GM18507 (cell line): ENCODE results near the gene UHRF1.
A peak's percentile ranks its signal among the peaks of the same experiment; 100 is the strongest.
"Not testable (repeated sequence)": the region's sequence is repeated elsewhere in the genome, so short reads cannot be mapped to it uniquely, and the experiment has no call there.

Experiments
- DNase-seq: peaks from one replicate; pipeline ENCODE4 v3.0.0; 2011; ENCODE audit warnings: low read depth; ENCODE audit not compliant: insufficient read length; ENCODE audit errors: extremely low spot score
- FAIRE-seq: peaks from 2 replicates; lab custom pipeline; 2011; peaks lifted over from hg19 to GRCh38; lab: Jason Lieb, UNC

The UHRF1 gene

DNA sequence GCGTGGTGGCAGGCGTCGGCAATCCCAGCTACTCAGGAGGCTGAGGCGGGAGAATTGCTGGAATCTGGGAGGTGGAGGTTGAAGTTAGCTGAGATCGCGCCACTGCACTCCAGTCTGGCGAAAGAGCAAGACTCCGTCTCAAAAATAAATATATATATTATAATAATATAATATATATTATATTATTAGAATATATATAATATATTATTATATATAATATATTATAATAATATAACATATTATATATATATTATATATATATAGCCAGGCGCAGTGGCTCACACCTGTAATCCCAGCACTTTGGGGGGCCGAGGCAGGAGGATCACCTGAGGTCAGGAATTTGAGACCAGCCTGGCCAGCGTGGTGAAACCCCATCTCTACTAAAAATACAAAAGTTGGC is 16.3 kb upstream of the UHRF1 start:
- FAIRE-seq, DNase-seq: not testable (repeated sequence)

DNA sequence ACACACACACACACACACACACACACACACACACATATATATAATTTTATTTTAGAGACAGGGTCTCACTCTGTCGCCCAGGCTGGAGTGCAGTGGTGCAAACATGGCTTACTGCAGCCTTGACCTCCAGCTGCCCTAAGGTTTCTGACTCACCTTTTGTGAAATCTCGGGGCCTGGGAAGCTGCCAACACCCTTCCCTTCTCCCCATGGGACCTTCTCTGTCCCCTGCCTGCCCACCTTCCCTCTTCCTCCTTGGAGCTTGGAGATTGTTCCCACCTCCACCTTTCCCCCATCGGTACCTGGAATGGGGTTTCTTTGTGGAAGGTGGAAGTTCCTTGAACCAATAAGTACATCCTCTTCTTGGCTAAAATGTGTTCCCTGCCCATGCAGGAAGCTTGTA is 12.9 kb upstream of the UHRF1 start:
- FAIRE-seq, result no peak
- DNase-seq, result no peak

DNA sequence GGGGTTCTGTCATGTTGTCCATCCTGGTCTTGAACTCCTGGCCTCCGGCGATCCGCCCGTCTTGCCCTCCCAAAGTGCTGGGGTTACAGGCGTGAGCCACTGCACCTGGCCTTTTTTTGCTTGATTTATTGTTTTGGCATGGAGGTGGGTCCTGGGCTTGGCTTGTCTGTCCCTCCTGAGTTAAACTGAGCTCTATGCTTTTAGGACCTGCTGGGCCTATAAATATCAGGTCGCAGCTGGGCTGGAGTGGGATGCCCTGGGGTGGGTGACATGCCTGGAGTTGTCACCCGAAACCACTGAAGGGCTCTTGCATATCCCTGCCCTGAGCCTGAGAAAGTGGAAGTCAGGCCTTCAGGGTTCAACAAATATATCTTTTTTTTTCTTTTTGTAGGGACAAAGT is 12.2 kb upstream of the UHRF1 start:
- DNase-seq (no peak), FAIRE-seq (no peak)

DNA sequence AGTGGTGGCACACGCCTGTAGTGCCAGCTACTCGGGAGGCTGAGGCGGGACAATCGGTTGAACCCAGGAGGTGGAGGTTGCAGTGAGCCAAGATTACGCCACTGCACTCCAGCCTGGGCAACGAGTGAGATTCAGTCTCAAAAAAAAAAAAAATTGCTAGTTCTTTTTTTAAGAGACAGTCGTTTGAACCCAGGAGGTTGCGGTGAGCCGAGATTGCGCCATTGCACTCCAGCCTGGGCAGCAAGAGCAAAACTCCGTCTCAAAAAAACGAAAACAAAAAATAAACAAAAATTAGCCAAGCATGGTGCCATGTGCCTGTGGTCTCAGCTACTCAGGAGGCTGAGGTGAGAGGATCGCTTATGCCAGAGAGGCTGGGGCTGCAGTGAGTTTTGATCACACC is 8.4 kb upstream of the UHRF1 start:
- not testable (repeated sequence) for DNase-seq

DNA sequence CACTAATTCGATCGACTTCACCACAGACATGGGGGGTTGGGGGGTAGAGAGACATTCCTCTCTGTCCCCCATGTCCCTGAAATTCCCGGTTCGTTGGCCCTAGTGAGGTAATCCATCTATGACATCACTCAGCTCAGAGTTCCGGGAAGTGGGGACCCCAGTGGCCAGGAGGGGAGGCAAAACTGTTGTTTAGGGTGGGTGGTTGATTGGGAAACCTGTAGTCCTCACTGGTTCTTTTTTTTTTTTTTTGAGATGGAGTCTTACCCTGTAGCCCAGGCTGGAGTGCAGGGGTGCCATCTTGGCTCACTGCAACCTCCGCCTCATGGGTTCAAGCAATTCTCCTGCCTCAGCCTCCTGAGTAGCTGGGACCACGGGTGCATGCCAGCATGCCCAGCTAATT is 6.5 kb upstream of the UHRF1 start, which contains the start of gene ARRDC5:
ARRDC5 (minus strand) TSS at position 101 of the 400 bp plus-strand sequence; CDS start at position 30, 71 bp downstream.
- FAIRE-seq (no peak), DNase-seq (no peak)

More for the DNA sequence above, 8.4 kb upstream of the UHRF1 start:
- not testable (repeated sequence) for FAIRE-seq

DNA sequence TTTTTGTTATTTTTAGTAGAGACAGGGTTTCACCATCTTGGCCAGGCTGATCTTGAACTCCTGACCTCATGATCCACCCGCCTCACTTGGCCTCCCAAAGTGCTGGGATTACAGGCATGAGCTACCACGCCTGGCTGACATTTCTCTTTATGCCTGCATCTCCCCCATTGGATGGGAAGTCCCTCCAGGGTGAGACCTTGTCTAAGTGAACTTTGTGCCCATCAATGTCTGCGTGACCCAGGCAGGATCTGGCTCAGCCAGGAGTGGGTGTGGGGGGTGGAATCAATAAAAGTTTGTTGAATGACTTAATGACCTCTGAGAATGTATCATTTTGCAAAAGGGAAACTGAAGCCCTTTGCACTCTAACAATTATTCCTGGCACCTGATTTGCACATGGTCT is 4.8 kb upstream of the UHRF1 start:
- no peak for FAIRE-seq
- DNase-seq, result no peak

DNA sequence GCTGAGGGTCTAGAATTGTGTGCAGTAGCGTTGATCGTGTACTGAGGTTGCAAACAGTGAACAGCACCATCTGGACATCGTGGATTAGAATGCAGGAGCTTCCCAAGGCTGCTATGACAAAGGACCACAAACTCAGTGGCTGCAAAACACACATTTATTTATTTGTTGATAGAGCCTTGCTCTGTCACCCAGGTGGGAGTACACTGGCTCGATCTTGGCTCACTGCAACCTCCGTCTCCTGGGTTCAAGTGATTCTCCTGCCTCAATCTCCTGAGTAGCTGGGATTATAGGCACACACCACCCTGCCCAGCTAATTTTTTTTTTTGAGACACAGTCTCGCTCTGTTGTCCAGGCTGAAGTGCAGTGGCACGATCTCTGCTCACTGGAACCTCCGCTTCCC is 2.3 kb upstream of the UHRF1 start:
- DNase-seq, result no peak
- no peak for FAIRE-seq

DNA sequence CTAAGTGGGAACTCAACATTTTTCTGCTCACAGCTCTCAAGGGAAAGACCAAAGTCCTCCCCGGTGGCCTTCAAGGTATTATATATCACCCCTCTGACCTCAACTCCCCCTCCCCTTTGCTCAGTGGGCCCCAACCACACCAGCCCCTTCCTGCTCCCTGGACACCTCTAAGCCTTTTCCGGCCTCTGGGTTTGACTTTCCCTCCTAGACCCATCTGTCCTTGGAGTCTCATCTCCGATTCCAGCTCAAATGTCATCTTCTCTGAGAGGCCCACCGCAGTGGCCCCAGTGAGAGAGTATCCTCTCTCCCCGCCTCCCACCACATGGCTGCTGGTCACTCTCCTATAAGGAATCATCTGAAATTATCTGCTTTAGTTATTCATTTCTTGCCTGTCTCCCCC is 941 bp upstream of the UHRF1 start:
- DNase-seq (no peak), FAIRE-seq (no peak)

DNA sequence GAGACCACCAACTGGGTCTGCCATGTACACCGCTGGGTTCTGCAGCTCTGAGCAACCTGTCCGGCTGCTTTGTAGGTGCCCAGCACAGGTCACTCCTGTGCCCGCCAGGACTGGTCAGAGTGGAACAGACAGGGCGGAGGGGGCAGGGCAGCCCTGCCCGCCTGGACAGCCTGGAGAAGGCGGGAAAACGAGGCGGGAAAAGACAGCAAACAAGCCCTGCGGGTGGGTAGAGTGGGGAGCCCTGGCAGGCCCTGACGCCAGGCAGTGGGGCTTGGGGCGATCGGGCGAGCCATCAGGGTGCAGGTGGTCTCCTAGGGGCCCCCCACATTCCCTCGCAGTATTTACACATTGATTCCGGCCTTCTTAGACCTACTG is 533 bp upstream of the UHRF1 start:
- FAIRE-seq (no peak), DNase-seq (no peak)

DNA sequence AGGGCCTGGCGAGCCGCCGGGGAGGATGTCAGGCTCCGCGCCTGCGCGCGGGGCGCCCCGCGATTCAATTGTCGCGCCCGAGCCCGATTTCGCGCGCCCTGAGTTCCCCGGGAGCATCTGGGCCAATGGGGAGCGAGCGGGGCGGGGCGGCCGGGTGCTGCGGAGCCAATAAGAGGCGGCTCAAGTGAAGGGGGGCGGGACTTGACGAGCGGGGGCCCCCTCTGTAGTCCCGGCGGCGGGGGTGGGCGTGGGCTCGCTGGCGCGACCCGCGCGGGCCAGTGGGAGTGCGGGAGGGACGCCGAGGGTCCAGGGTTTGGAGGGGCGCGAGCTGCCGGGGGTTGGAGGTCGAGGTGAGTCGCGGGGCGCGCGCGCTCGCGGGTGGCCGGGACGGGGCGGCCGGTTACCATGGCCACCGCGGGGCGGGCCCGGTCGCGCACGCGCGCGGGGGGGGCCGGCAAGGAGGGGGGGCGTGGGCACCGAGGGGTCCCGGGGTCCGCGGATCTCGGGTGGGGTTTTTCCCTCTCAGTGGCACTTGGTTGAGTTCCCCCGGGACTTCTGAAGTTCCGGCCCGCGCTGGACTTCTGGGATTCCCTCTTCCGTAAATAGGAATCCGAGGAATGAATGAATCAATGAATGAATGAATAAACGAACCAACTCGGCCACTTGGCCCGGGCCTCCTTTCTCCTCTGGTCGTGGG is 744 bp downstream of the UHRF1 start:
- peak; percentile 87 for FAIRE-seq
- DNase-seq, result peak; percentile 95

DNA sequence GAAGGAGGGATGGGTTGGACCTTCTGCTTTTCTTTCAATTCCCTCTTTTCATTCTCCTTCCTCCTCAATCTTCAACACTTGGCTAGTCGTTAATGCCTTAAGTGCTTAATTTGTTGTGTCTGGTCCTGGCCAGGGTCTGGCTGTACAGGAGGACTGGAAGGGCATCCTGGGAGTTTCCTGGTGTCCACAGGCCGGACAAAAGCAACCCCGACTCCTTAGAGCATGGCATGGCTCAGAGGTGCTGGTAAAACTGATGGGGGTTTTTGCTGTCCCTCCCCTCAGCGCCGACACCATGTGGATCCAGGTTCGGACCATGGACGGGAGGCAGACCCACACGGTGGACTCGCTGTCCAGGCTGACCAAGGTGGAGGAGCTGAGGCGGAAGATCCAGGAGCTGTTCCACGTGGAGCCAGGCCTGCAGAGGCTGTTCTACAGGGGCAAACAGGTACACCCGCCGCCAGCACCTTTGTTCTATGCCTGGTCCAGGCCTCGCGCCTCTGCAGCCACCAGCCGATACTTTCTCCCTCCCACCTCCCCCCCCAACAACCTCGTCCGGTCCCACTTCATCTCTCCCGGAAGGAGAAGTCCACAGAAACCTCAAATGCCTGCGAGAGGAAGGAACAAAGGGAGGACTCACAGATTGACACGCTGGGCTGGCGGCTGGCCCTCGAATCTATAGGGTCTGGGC is 1.4 kb downstream of the UHRF1 start:
- FAIRE-seq (peak; percentile 51), DNase-seq (no peak)

DNA sequence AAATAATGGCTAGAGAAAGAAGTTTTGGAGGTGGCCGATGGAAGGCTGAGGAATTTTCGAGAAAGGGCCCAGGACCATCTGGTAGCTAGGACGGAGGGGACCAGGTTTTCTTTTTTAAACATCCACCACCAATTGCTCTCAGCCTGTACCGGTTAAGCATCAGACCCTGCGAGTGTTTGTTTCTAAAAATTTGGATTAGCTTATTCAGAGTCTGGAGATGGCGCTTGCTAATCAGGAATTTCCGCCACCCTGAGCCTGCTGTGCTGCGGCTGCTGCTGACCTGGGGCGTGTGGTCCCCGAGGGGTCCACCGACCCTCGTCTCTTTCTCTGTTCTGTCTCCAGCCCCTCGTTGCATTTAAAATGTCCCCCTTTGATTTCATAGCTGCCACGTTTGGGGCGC is 2.0 kb downstream of the UHRF1 start:
- FAIRE-seq (peak; percentile 12), DNase-seq (no peak)

DNA sequence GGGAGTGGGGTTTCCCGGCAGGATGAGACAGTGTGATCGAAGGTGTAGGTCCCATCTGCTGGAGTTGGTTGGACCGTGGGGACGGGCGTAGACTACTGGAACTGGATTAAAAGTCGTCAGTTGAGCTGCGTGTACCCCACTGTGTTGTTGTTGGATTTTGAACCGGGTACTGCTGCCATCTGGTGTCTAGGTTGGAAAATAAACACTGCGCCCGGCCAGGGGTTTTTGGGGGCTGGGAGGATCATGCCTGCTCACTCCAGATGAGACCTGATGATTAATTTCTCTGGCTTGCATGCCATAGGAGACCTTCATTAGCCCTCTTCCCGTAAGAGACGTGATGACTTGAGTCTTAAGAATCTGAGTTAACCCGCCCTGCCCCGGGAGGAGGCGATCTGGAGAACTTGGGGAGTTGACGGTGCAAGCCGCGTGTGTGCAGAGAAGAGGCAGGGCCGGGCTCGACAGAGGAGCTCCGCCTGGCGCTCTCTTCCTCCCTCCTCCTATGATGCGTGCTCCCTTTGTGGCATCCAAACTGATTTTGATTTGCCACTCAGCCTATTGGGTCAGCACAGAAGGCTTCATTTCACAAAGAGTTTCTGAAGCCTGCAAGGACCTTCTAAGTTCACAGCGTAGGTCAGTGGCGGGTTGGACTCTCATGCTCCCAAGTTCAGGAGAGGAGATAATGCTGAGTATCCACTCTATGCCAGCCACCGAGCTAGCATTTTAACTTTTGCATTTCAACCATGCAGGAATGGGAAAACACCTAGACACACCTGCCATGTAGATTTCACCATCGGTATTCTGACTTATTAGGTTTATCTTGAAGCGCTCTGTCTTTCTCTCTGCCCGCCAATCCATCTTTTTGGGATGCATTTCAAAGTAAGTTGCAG is 2.7 kb downstream of the UHRF1 start:
- peak; percentile 89 for FAIRE-seq
- DNase-seq, result no peak

DNA sequence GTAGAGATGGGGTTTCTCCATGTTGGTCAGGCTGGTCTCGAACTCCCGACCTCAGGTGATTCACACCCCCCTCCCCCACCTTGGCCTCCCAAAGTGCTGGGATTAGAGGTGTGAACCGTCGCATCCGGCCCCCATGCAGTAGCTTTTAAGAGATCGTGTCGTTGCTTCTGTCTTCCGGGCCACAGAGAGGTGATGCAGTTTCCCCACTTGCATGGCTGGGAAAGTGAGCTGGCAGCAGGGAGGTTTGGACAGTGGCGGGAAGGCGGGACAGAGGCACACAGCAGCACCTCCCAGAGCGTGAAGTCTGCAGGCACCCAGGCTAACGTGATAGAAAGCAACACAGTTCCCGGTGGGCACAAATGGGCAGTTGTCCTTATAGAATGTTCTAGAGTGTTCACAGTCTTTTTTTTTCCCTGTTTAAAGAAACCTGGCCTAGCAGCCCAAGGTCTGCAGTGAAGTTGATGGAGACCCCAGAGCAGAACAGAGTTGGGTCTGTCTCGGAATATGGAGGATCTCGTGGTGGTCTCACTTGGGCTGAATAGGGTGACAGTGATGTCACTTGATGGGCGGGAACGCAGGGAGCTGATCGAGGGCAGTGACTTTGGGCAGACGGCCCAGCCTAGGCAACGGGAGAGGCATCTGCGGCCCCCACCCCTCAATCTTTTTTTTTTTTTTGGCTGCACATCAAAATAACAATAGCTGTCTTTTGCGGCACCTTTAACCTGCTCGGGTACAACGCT is 4.9 kb downstream of the UHRF1 start:
- DNase-seq (no peak), FAIRE-seq (no peak)

DNA sequence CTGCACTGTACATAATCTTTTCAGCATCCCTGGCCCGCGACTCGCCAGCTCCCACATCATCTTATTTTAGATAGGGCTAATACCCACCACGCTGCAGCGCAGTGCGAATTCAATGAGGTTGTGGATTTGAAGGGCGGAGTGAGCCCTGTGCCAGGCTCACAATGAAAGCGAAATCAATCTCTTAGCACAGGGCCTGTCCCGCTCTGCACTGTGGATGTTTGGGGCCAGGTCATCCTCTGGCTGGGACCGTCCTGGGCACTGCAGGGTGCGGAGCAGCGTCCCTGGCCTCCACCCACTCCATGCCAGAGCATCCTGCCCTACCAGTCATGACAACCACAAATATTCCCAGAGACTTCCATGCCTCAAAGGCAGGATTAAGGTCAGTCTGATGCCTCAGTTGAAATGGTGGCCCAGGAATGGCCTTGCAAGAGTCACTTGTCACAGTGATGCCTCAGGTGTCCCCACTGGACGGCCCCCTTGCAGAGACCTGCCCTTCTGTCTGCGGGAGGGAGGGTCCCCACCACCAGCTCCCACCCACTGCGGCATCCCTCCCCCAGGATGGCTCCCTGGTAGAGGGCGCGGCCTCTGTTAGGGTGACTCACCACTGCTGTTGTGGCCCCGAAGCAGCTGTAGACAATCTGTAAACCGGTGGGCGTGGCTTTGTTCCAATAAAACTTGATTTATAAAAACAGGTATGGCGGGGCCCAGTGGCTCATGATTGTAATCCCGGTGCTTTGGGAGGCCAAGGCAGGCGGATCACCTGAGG is 5.6 kb downstream of the UHRF1 start:
- no peak for FAIRE-seq
- no peak for DNase-seq

DNA sequence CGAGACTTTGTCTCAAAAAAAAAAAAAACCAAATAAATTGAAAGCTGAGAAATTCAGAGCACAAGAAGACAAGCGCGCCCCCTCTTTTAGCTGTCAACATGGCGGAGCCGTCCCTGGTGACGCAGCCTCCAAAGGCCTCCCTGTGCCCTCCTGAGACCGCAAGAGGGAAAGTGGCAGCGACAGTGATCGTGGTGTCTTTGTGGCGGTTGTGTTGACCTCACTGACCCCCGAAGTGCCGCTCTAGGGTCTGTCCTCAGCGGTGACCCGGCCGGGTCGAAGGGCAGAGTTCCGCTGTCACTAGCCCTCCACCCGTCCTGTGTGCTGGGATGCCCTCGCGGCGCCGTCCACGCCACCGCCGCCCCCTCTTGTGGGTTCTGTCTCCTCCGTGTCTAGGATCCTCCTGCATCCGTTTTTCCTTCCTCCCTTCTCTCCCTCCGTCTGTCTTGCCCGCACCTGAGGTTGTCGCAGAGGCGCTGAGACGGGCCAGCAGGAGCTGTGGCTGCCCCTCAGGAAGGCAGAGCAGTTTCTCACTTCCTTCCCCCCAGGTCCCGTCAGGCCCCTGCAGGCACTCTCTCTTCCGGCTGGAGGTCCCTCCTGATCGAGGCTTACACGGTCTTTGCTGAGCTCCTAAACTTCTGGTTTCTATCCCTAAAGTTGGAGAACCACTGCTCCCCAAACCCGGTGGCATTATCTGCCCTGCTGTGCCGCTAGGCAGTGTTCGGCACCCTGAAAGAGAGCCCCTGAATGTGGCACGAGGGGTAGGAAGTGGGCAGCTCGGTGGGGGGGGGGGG is 7.2 kb downstream of the UHRF1 start:
- no peak for DNase-seq
- peak; percentile 86 for FAIRE-seq

DNA sequence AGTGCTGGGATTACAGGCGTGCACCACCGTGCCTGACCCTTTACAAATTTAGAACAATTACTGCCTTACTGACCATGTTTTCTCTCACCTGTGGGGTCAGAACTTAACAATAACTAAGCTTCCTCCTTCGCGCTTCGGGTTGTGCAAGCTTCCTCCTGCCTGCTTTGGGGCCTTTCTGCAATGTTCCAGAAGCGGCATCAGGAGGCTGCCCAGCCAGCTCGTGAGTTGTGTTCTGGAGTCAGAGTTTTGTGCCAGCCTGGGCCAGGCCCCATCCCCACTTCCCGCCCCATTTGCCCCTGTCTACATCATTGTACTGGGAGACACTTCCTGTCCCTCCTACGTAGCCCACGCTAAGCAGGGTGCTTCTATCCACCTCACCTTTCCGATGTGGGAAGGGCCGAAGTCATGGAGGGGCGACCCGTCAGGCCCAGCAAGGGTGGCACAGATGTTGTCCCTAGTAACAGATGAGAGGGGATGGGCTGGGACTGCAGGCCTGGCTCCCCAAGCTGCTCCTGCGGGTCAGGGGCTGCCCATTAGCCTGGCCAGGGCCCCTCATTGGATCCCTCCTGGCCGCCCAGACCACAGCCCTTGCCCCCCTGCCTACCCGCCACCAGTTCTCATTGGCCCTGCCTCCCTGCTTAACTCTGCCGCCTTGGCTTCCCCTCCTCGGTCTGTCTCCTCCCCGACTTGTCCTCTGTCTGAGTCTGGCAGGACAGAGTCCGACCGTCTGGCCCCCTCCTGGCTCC is 13.4 kb downstream of the UHRF1 start:
- no peak for FAIRE-seq
- DNase-seq, result no peak
